HG02981 (cell line): ENCODE results near the gene SH3BP1.
"Not testable (repeated sequence)": the region's sequence is repeated elsewhere in the genome, so short reads cannot be mapped to it uniquely, and the experiment has no call there.

ENCODE experiments used
- ATAC-seq: cut with Tn5 transposase; IDR thresholded peaks from one replicate; pipeline ENCODE4 v1.9.1; 2021; ENCODE audit warnings: mild to moderate bottlenecking, moderate library complexity; ENCODE audit not compliant: unreplicated experiment

The SH3BP1 gene

DNA sequence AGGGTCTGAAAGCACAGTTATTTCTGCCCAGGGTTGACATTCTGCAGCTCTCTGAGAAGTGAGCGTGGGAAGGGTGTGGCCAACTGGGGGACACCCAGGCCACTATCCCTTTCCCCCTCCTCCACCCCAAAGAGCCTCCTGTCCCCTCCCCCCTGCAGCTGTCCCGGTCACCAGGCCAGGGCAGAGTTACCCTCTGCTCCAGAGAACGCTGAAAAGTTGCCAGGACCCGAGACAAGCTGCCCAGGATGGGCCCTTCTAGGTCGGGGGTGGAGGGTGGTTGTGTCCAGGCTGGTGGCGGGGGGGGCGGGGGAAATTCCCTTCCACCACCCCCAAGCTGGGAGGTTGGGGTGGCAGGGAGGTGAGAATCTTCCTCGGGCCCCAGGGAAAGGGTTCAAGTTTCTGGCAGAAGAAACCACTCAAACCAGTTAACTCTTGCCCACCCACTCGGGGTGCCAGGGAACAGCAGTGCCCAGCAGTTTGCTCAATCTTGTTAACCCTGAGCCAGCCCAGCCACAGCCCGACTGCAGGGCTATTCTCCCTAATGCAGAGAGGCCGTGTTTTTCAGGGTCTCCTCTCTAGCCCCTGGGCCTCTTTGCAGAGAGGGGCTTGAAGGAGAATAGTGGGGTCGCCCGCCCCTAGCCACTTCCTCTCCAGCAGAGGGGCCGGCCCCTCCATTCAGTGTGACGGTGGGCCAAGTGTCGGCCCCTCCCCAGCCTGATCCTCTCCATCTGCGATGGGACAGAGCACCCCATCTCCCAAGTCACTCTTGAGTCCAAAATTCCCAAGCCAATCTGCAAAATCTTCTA, 36.7 kb downstream of the SH3BP1 start:
- no peak for ATAC-seq

DNA sequence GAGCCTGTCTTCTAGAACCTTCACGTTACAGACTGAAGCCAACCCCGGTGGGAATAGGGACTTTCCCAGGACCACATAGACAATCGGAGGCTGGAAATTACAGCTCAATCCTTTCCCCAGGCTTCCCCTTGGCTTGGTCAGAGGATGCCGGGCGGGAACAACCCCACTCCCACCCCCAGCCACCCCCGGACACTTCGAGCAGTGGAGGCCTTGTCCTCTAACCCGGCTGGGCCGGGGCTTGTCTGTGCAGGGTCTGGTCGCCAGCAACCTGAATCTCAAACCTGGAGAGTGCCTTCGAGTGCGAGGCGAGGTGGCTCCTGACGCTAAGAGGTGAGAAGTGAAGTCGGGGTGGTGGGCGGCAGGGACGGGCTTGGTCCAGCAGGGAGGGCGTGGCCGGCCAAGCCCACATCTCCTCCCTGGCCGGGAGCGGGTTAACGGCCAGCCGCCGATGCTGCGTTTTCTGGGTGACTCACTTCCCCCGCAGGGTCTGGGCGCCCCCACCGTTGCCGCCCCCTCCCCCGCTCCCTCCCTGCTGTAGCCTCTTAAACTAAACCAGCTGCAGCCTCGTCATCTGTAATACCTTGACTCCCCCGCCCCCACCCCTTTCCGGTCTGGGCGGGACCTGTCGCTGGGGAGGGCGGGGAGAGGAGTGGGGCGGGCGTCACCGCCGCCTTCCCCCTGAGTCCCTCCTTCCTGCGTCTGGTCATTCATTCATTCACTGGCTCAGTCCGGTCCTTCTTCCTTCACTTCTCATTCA, 37.4 kb downstream of the SH3BP1 start:
- ATAC-seq, result peak; percentile 45

DNA sequence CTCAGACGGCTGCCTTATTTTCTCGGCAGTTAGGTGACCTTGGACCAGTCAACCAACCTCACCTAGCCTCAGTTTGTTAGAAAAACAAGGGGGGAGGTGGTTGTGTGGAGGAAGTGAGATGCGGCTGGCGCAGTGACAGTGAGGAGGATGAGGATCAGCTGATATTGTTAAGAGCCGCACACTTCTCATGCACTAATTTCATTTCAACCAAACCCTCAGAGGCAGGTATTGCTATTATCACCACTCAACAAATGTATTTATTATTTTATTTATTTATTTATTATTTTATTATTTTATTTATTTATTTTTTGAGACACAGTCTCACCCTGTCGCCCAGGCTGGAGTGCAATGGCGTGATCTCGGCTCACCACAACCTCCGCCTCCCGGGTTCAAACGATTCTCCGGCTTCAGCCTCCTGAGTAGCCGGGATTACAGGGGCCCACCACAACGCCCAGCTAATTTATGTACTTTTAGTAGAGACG, 38.1 kb downstream of the SH3BP1 start:
- no peak for ATAC-seq

DNA sequence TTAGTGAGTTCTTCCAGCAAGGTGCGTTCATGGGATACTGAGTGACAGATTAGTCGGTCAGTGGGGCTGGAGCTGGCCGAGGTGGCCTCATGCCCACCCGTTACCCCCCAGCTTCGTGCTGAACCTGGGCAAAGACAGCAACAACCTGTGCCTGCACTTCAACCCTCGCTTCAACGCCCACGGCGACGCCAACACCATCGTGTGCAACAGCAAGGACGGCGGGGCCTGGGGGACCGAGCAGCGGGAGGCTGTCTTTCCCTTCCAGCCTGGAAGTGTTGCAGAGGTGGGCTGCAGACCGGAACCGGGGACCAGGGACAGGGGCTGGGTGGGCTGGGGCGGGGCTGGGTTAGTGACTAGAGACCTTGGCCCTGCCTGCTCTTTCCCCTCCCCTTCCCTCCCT, 38.9 kb downstream of the SH3BP1 start:
- no peak for ATAC-seq

DNA sequence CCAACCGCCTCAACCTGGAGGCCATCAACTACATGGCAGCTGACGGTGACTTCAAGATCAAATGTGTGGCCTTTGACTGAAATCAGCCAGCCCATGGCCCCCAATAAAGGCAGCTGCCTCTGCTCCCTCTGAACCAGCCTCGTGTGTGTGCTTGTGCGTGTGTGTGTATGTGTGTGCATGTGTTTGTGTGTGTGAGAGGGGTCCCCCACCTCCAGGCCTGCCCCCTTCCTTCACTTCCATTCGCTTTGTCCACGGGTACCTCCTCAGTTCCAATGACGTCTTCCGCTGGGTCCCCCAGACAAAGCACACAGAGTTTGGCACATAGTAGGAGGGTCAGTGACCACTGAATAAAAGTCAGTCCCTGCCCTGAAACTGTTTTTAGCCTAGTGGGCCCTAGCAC, 40.2 kb downstream of the SH3BP1 start:
- ATAC-seq, result no peak

DNA sequence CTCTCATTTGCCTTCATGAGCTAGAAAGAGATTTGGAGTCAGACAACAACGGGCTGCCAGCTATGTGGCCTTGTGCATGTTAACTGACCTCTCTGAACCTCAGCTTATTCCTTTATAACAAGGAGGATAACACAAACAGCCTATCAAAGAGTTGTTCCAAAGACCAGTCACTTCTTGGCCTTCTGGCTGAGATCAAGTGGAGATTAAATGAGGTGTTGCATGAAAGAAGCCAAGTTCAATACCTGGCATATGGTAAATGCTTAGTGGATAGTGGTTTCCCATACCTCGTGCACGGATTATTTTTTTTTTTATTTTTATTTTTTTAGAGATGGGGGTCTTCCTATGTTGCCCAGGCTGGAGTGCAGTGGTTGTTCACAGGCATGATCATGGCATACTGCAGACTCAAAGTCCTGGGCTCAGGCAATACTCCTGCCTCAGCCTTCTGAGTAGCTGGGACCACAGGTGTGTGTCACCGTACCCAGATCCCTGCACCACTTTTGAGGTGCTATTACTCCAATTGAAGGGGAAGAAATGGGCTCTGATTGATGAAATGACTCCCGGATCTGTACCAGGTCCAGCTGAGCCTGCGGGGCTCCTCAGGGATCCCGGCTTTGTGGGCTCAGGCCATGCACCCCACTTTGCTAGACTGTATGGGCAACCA, 40.9 kb downstream of the SH3BP1 start:
- no peak for ATAC-seq

DNA sequence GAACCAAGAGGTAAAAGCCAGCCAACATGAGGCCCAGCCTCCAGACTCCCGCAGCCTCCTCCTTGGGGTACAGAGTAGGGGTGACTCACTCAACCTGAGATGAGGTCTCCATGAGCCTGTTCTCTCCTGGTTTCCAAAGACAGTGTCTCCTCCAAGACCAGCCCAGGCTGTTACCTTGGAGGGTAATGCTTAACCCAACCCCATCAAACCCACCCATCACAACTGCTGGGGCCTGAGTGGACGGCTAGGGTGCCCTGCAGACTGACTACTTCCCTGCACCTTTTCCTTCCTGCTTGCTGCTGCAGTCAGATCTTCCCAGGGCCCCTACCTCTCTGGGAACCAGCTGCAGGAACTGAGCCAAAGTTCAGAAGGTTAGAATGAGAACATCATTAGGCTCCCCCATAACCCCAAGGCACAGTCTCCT, 41.5 kb downstream of the SH3BP1 start:
- no peak for ATAC-seq

DNA sequence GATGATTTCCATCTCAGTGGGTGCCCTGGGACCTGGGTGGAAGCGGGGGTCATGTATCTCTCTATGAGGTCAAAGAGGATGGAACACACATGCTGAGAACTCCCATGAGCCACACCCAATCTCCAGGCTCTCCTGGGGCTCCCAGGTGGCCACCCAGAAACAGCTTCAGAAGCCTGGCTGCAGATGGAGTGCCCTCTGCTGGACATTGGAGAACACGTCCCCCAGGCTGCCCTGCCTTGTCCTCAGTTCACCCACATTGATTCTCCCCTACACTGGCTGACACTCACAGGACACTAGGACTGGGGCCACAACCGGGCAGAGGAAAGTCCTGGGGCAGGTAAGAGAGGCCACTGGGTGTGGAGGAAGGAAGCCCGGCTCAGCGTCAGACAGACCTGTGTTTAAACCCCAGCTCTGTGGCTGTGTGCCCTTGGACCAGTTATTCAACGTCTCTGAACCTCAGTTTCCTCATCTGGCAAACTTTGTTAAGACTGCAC, 42.1 kb downstream of the SH3BP1 start:
- no peak for ATAC-seq

DNA sequence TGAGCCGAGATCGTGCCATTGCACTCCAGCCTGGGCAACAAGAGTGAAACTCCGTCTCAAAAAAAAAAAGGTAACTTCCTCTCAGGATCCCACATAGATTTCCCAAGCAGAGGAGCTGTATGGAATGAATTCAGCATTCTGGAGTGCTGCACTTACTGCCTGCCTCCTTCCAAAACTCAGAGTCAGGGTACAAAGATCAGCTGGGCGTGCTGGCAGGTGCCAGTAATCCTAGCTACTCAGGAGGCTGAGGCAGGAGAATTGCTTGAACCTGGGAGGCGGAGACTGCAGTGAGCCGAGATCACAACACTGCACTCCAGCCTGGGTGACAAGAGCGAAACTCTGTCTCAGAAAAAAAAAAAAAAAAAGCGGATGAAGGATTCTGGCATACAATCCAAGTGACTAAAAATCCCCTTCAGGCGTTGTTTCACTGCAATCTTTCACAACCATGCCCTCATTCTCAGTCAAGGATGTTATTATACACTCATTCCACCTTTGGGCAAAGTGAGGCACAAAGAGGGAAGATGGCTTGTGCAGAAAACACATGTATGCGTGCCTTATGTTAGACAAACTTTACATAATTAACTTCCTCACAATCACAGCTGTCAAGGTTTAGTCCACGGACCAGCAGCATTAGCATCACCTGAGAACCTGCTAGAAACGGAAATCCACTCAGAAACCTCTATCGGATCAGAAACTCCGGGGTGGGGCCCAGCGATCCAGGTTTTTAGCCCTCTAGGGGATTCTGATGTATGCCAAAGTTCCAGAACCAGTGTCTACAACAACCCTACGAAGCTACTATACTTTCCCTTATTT, 45.5 kb downstream of the SH3BP1 start:
- ATAC-seq, result no peak

DNA sequence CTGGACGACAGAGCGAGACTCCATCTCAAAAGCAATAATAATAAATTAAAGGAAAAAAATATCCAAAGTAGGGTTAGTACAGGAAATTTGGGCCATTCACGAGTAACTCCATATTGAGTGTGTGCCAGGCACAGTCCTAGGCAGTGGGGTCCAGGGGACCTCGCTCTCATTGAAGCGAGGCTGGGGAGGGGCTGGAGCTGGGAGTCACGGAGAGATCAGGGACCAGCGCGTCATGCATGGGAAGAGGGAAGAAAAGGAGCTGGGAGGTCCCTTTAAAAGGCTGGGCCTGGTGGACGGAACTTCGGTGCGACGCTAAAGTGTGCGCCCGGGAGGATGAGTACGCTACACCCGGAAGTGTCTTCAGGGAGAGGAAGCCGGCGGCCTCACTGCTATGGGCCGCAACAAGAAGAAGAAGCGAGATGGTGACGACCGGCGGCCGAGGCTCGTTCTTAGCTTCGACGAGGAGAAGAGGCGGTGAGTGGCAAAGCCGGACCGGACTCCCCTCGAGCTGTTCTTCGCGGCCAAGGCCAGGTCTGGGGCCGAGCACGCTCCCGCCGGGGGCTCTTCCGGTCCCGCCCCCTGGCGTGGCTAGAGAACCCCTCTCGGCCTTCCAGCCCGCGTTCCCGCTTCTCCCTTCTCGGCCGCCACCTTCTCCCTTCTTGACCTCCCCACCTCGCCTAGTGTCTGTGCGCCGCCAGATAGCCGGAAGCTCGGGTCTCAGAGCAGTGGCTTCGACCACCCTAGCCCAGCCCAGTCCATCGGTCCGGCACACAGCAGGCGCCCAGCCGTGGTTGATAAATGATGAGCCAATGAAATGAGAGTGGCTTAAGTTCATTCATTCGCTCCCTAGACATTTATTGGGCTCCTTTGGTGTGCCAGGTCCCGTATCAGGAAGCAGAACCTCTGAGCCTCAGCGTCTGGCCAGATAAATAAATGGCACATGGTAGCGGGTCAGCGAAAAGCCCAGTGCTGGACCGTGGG, 46.8 kb downstream of the SH3BP1 start, which contains the start of gene NOL12:
Gene NOL12, plus strand, starts transcription at position 342 of the 981 bp plus-strand sequence. Its CDS starts 50 bp downstream, at position 392.
- ATAC-seq, result peak; percentile 66

DNA sequence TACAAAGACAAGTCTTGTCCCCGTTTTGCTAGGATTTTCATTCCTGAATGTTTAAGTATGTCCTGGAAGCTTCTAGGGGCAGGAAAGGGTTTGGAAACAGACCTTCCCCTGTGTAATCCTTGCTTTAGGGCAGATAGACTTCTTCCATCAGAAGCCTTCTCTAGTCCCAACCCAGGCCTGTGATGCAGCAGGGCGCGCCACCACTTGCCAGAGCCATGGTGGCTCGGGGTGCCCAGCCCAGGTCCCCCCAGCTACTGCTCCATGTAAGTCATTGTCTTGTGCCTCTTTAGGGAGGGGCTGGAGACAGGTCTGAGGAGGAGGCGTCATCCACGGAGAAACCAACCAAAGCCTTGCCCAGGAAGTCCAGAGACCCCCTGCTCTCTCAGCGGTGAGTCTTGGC, 50.9 kb downstream of the SH3BP1 start:
- no peak for ATAC-seq

DNA sequence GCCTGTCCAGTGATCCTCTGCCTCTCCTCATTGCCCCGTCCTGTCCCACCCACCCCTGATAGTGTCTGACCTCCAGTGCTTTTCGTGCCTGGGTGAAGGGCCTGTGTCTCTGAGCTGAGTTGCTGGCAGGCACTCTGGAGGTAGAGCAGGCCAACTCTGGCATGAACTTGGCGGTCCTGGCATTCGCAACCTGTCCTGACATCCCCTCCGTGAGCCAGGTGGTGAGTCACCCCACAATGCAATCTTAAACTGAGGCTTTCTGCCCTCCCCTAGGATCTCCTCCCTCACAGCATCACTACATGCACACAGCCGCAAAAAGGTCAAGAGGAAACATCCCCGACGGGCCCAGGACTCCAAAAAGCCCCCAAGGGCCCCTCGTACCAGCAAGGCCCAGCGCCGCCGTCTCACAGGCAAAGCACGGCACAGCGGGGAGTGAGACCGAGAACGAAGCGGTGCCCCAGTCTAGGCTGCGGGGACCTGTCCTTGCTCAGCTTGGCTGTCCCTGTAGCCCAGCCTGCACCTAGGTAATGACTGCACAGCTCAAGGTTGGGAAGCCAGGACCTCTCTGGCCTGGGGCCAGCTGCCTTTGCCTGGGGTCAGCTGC, 51.5 kb downstream of the SH3BP1 start:
- ATAC-seq, result no peak

DNA sequence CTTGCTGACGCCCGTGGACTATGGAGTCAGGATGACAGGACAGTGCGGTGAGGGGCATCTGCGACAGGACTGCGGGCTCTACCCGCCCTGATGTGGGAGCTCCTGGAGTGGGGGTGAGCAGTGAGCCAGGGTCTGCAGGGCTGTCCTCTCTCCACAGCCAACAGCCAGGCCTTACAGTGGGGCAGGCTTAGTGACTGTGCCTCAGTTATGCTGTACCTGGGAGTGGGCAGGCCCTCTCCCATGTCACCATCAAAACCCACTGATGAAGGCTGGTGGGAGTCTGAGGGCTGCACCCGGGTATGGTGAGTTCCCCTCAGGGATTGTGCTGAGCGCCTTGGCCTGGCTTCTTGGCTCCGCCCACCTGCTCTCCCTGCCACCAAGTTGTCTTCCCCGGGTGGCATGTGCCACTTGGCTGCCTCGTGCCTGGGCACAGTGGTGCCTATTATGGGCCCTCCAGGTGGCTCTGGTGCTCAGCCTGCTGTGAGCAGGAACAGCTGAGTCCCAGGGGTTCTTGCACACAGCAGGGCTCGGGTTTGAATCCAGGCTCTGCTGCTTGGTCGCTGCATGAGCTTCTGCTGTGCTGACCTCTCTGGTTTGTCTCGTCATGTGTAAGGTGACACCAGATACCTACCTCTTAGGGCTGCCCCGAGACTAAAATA, 53.3 kb downstream of the SH3BP1 start:
- no peak for ATAC-seq

DNA sequence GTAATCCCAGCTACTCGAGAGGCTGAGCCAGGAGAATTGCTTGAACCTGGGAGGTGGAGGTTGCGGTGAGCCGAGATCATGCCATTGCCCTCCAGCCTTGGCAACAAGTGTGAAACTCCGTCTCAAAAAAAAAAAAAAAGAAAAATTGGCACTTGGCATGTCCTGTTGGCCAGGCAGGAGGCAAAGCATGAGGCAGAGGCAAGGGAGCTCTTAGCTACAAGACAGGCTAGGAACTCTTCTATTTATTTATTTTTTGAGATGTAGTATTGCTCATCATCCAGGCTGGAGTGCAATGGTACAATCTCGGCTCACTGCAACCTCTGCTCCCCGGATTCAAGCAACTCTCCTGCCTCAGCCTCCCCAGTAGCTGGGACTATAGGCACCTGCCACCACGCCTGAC, 54.7 kb downstream of the SH3BP1 start:
- ATAC-seq, result not testable (repeated sequence)

DNA sequence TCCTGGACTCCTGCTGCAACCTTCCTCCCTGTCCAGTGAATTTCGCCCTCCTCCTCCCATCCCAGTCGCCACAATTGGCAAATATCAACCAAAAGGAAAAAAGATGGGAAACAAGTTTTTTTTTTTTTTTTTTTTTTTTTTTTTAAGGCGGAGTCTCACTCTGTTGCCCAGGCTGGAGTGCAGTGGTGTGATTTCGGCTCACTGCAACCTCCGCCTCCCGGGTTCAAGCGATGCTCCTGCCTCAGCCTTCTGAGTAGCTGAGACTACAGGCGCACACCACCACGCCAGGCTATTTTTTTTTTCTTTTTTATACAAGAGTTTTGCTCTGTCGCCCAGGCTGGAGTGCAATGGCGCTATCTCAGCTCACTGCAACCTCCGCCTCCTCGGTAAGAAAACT, 56.8 kb downstream of the SH3BP1 start:
- not testable (repeated sequence) for ATAC-seq

DNA sequence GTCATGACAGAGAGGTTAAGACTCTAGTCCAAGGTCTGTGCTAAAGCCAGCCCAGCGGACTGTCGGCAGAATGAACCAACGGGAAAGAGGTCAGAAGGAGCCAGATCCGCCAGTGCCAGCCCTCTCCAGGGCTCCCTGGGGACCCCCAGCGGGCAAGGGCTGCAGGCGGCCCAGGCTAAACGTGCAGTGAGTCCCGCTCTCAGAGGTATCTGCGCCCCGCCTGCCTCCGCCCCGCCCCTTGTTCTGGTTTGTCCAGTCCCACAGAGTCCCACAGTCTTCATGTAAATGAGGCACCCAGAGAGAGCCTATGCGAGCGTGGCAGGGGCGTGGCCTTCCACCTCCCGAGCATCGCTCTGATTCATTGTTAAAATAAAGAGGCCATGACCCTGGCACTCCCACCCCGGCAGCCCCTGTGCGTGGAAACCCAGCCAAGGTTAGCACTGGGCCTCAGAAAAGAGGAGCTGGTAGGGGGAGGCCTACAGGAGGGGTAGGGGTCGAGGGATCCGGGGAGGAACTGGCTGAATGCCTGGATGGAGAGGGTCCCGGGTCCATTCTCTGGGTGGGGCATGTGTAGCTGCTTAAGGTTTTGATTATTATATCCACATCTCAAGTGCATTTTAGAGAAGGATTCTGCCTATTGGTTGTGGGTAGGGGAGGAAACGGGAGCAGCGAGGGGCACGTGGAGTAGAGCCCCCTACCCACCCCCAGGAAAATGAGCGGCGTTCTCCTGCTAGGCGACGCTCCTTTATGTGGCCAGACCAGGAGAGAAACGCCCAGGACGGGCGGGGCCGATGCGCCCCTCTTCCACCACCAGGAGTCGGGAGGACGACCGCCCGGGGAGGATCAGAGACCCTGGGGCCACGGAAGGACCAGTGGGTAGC, 57.4 kb downstream of the SH3BP1 start, which contains the start of gene TRIOBP:
Gene TRIOBP, plus strand, starts transcription at position 392 of the 881 bp plus-strand sequence. CDS start 4,318 bp downstream, outside the sequence.
- peak; percentile 87 for ATAC-seq

DNA sequence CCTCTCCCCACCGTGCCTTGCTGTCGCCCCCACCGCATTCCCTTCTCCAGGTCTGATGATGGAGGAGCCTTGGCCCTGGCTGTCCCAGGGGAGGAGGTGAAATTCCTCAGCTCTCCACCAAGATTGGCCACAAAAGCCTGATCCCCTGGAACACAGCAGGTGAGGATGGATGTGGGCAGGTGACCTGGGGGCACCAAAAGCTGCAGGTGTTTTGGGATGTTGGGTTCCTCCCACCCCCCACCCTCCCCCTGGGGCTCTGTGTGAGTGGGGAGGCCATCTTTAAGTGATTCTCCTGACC, 58.0 kb downstream of the SH3BP1 start:
- no peak for ATAC-seq
